Adrenal gland (tissue), 5 donors: ENCODE measurements around the gene JAGN1.

Source experiments
- POLR2A ChIP-seq, 2 donors: fragments of 450-650 bp; IDR thresholded peaks; one replicate each; pipeline ENCODE4 v1.6.1; 2017; ENCODE audit warnings: antibody characterized with exemption in 2 of 2, mild to moderate bottlenecking in 2 of 2, moderate library complexity in 1 of 2
- TF ChIP-seq, protein P1 (sequence below), 6 experiments: fragments of 450-650 bp in 4 of 6; fragments of 200-600 bp in 2 of 6; sonication (generic) in 1 of 6; IDR thresholded peaks; 1 replicate in 5 of 6; 2 replicates in 1 of 6; pipeline versions ENCODE4 v1.5.1 to v1.8.0; 2016 to 2021; ENCODE audit warnings: antibody characterized with exemption in 6 of 6, mild to moderate bottlenecking in 2 of 6, moderate library complexity in 1 of 6
- donor health status: DM: no; HTN: no; CAD: no.

DNA sequence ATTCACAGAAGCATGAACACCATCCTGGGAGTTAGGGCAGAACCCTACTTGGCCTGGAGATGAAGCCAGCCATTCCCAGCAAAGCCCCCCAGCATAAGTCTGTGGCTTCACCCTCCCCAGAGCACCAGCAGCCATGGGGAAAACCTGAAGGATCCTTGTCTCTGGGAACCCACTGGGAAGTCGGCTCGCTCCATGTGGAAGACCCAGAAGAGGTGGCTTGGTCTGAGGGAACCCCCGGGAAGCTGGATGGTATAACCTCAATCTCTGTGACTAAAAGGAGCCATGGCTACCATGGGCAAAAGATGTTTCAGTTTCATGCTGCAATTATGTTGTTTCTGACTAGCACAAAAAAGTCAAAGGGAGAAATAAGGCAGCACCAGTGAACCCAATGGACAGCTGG lies 34.8 kb upstream of the JAGN1 start:
- TF ChIP-seq, protein P1, sequence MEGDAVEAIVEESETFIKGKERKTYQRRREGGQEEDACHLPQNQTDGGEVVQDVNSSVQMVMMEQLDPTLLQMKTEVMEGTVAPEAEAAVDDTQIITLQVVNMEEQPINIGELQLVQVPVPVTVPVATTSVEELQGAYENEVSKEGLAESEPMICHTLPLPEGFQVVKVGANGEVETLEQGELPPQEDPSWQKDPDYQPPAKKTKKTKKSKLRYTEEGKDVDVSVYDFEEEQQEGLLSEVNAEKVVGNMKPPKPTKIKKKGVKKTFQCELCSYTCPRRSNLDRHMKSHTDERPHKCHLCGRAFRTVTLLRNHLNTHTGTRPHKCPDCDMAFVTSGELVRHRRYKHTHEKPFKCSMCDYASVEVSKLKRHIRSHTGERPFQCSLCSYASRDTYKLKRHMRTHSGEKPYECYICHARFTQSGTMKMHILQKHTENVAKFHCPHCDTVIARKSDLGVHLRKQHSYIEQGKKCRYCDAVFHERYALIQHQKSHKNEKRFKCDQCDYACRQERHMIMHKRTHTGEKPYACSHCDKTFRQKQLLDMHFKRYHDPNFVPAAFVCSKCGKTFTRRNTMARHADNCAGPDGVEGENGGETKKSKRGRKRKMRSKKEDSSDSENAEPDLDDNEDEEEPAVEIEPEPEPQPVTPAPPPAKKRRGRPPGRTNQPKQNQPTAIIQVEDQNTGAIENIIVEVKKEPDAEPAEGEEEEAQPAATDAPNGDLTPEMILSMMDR (IDR thresholded peaks at IDR 0.05), result no peak
- no peak for TF ChIP-seq POLR2A (IDR thresholded peaks at IDR 0.05)
